ENCODE measurements around the gene DGAT2L6.

Gene DGAT2L6

GRCh38 chrX:70176938-70177533 is at the start of gene DGAT2L6:
Gene DGAT2L6 (plus strand): TSS chrX:70177483. CDS start chrX:70177583, 100 bp downstream.
- ATAC-seq (replicated peaks; ENCODE audit: extremely low read depth, poor library complexity, severe bottlenecking) (no peak), DNase-seq (ENCODE audit: low spot score in 2 of 2) (no peak)
- Mint-ChIP-seq H3K9me3 (no peaks in the 10 kb centered on the region), H3K27me3 (no peaks in the 10 kb centered on the region), H3K36me3 (ENCODE audit: insufficient read depth) (no peaks in the 10 kb centered on the region), H3K4me3 (no peak within 1 kb of the TSS), H3K27ac (ENCODE audit: low read depth) (no peak within 1 kb of the TSS), H3K4me1 (no peaks in the 10 kb centered on the region)

- H3K27me3 Mint-ChIP-seq: no peaks in the 10 kb centered on the region
- H3K27ac Mint-ChIP-seq (ENCODE audit: low read depth): no peak overlapping the region
- H3K4me3 Mint-ChIP-seq: no peak overlapping the region
- no peaks in the 10 kb centered on the region for H3K9me3 Mint-ChIP-seq
- no peak for ATAC-seq (replicated peaks; ENCODE audit: extremely low read depth, poor library complexity, severe bottlenecking)
- peaks cover 4% of the 10 kb centered on the region for H3K4me1 Mint-ChIP-seq
- H3K36me3 Mint-ChIP-seq (ENCODE audit: insufficient read depth): peaks cover 3% of the 10 kb centered on the region
- no peak for DNase-seq (ENCODE audit: low spot score in 2 of 2)
Measured at GRCh38 chrX:70128071-70128470, 49.2 kb upstream of the DGAT2L6 start.

- DNase-seq (ENCODE audit: low spot score in 2 of 2) (no peak), ATAC-seq (replicated peaks; ENCODE audit: extremely low read depth, poor library complexity, severe bottlenecking) (no peak)
- H3K27ac Mint-ChIP-seq (ENCODE audit: low read depth): no peak overlapping the region
- peaks cover 12% of the 10 kb centered on the region for H3K4me1 Mint-ChIP-seq
- no peak overlapping the region for H3K4me3 Mint-ChIP-seq
- no peaks in the 10 kb centered on the region for H3K27me3 Mint-ChIP-seq
- peaks cover 14% of the 10 kb centered on the region for H3K36me3 Mint-ChIP-seq (ENCODE audit: insufficient read depth)
- H3K9me3 Mint-ChIP-seq: no peaks in the 10 kb centered on the region
Measured at GRCh38 chrX:70129816-70130215, 47.5 kb upstream of the DGAT2L6 start.

GRCh38 chrX:70132224-70132623 is 45.1 kb upstream of the DGAT2L6 start:
- Mint-ChIP-seq H3K4me3 (no peak overlapping the region), H3K4me1 (peaks cover 27% of the 10 kb centered on the region), H3K36me3 (ENCODE audit: insufficient read depth) (peaks cover 20% of the 10 kb centered on the region), H3K27me3 (no peaks in the 10 kb centered on the region), H3K9me3 (no peaks in the 10 kb centered on the region), H3K27ac (ENCODE audit: low read depth) (peak overlapping the region; percentile 98)
- no peak for DNase-seq (ENCODE audit: low spot score in 2 of 2)
- ATAC-seq (replicated peaks; ENCODE audit: extremely low read depth, poor library complexity, severe bottlenecking): no peak

GRCh38 chrX:70132877-70133302 is 44.4 kb upstream of the DGAT2L6 start:
- Mint-ChIP-seq H3K4me3 (peak overlapping the region; percentile 94), H3K9me3 (no peaks in the 10 kb centered on the region)

GRCh38 chrX:70133303-70134115 is 43.8 kb upstream of the DGAT2L6 start, which contains the start of gene IGBP1:
Gene IGBP1 (plus strand): TSS chrX:70133447. CDS start chrX:70133948, 501 bp downstream.
- Mint-ChIP-seq H3K27ac (ENCODE audit: low read depth) (peak within 1 kb of the TSS; percentile 98), H3K4me1 (peaks cover 29% of the 10 kb centered on the region), H3K9me3 (no peaks in the 10 kb centered on the region), H3K27me3 (no peaks in the 10 kb centered on the region), H3K4me3 (peak within 1 kb of the TSS; percentile 94), H3K36me3 (ENCODE audit: insufficient read depth) (peaks cover 23% of the 10 kb centered on the region)
- DNase-seq (ENCODE audit: low spot score in 2 of 2): peak; percentile 50 to 77
- ATAC-seq (replicated peaks; ENCODE audit: extremely low read depth, poor library complexity, severe bottlenecking): peak; percentile 88

More at GRCh38 chrX:70132877-70133302, 44.4 kb upstream of the DGAT2L6 start:
- peak overlapping the region; percentile 98 for H3K27ac Mint-ChIP-seq (ENCODE audit: low read depth)
- DNase-seq (ENCODE audit: low spot score in 2 of 2) (no peak), ATAC-seq (replicated peaks; ENCODE audit: extremely low read depth, poor library complexity, severe bottlenecking) (no peak)
- H3K36me3 Mint-ChIP-seq (ENCODE audit: insufficient read depth): peaks cover 22% of the 10 kb centered on the region
- H3K27me3 Mint-ChIP-seq: no peaks in the 10 kb centered on the region
- peaks cover 29% of the 10 kb centered on the region for H3K4me1 Mint-ChIP-seq

- peak; percentile 11 for ATAC-seq (replicated peaks; ENCODE audit: extremely low read depth, poor library complexity, severe bottlenecking)
- DNase-seq (ENCODE audit: low spot score in 2 of 2): no peak
- H3K4me1 Mint-ChIP-seq: peaks cover 29% of the 10 kb centered on the region
- no peaks in the 10 kb centered on the region for H3K9me3 Mint-ChIP-seq
- H3K4me3 Mint-ChIP-seq: peak overlapping the region; percentile 94
- H3K36me3 Mint-ChIP-seq (ENCODE audit: insufficient read depth): peaks cover 23% of the 10 kb centered on the region
- H3K27ac Mint-ChIP-seq (ENCODE audit: low read depth): peak overlapping the region; percentile 98
- H3K27me3 Mint-ChIP-seq: no peaks in the 10 kb centered on the region
Measured at GRCh38 chrX:70134116-70134477, 43.2 kb upstream of the DGAT2L6 start.

GRCh38 chrX:70138622-70139021 is 38.7 kb upstream of the DGAT2L6 start:
- no peak overlapping the region for H3K4me3 Mint-ChIP-seq
- H3K36me3 Mint-ChIP-seq (ENCODE audit: insufficient read depth): peaks cover 33% of the 10 kb centered on the region
- H3K9me3 Mint-ChIP-seq: no peaks in the 10 kb centered on the region
- H3K27me3 Mint-ChIP-seq: no peaks in the 10 kb centered on the region
- DNase-seq (ENCODE audit: low spot score in 2 of 2) (no peak), ATAC-seq (replicated peaks; ENCODE audit: extremely low read depth, poor library complexity, severe bottlenecking) (no peak)
- H3K27ac Mint-ChIP-seq (ENCODE audit: low read depth): no peak overlapping the region
- peaks cover 33% of the 10 kb centered on the region for H3K4me1 Mint-ChIP-seq

- no peak for DNase-seq (ENCODE audit: low spot score in 2 of 2)
- Mint-ChIP-seq H3K36me3 (ENCODE audit: insufficient read depth) (peaks cover 27% of the 10 kb centered on the region), H3K4me3 (no peak overlapping the region), H3K4me1 (peaks cover 28% of the 10 kb centered on the region), H3K27ac (ENCODE audit: low read depth) (no peak overlapping the region), H3K9me3 (no peaks in the 10 kb centered on the region), H3K27me3 (no peaks in the 10 kb centered on the region)
- ATAC-seq (replicated peaks; ENCODE audit: extremely low read depth, poor library complexity, severe bottlenecking): no peak
Measured at GRCh38 chrX:70139736-70140135, 37.5 kb upstream of the DGAT2L6 start.

GRCh38 chrX:70141373-70141772 is 35.9 kb upstream of the DGAT2L6 start:
- ATAC-seq (replicated peaks; ENCODE audit: extremely low read depth, poor library complexity, severe bottlenecking) (no peak), DNase-seq (ENCODE audit: low spot score in 2 of 2) (no peak)
- Mint-ChIP-seq H3K27me3 (no peaks in the 10 kb centered on the region), H3K27ac (ENCODE audit: low read depth) (no peak overlapping the region), H3K4me1 (peaks cover 25% of the 10 kb centered on the region), H3K36me3 (ENCODE audit: insufficient read depth) (peaks cover 24% of the 10 kb centered on the region), H3K4me3 (no peak overlapping the region), H3K9me3 (no peaks in the 10 kb centered on the region)

- no peaks in the 10 kb centered on the region for H3K27me3 Mint-ChIP-seq
- ATAC-seq (replicated peaks; ENCODE audit: extremely low read depth, poor library complexity, severe bottlenecking) (no peak), DNase-seq (ENCODE audit: low spot score in 2 of 2) (no peak)
- H3K4me3 Mint-ChIP-seq: no peak overlapping the region
- no peaks in the 10 kb centered on the region for H3K9me3 Mint-ChIP-seq
- H3K27ac Mint-ChIP-seq (ENCODE audit: low read depth): no peak overlapping the region
- peaks cover 21% of the 10 kb centered on the region for H3K36me3 Mint-ChIP-seq (ENCODE audit: insufficient read depth)
- no peaks in the 10 kb centered on the region for H3K4me1 Mint-ChIP-seq
Measured at GRCh38 chrX:70166601-70167590, 10.4 kb upstream of the DGAT2L6 start.

Data from central memory CD8-positive, alpha-beta T cell (primary cell).